HG03064 (cell line): ENCODE results near the gene RPS6KA2.

Experiments
- ATAC-seq: cut with Tn5 transposase; IDR thresholded peaks from one replicate; pipeline ENCODE4 v1.9.1; 2021; ENCODE audit warnings: low read depth; ENCODE audit not compliant: unreplicated experiment

The RPS6KA2 gene

DNA sequence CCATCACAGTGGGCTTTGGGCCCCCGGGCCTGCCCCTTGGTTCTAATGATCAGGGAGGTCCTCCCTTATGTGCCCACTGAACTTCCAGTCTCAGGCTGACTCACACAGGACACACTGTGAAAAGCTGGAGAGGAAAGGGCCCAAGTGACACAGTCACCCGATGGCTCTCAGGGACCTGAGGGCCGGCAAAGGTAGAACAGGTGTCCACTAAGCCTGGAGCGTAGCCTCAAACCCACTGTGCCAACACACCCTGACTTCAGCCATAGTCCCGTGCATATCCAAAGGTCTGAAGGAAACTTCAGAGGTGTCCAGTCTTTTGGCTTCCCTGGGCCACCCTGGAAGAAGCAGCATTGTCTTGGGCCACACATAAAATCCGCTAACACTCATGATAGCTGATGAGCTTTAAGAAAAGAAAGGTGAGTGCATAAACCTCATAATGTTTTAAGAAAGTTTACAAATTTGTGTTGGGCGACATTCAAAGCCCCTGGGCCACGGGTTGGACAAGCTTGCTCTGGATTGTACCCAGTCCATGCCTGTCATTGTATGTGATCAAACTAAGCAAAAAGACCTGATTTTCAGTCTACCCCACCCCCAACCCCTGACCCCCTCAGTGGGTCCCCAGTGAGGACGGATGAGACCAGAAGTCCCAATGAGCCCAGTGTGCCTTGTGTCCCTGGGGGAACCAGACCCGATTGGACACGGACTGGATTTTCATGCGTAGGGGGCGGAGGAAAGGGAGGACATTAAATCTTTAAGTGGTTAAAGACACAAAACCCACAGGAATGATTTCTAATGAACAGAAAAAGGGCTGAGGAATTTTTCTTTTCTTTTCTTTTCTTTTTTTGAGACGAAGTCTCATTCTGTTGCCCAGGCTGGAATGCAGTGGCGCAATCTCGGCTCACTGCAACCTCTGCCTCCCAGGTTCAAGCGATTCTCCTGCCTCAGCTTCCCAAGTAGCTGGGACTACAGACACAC, 46.7 kb downstream of the RPS6KA2 start:
- no peak for ATAC-seq

DNA sequence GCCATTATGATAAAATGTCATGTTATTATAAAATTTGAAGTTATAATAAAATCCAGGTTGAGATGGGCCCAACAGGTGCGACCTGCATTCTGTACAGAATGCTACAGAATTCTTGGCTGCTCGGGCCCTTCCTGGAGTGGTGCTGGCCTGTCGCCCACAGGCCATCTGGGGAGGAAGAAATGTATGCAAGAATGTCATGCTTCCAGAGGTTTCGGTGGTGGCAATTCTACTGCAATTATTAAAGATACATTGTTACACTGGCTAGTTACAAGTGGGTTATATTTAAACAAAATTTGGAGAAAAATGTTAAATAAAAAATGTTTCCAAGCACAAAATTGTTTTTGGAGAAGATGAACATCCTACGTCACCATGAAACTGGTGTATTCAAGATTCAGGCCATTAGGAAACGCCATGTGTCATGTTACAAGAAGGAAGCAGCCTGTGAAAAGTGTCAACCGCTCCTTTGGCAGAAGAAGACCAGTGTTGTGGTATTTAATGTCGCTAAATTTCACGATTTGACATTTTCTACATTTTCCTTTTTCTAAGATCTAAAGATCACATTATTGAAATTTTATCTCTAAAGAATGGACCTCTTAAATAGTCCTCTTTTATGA, 47.7 kb downstream of the RPS6KA2 start:
- ATAC-seq, result no peak

GRCh38 chr6:166578536-166579236, 48.4 kb downstream of the RPS6KA2 start:
- no peak for ATAC-seq

- ATAC-seq, result no peak
These were observed 51.8 kb downstream of the RPS6KA2 start for GRCh38 chr6:166575205-166575604.

GRCh38 chr6:166573511-166574216, 53.4 kb downstream of the RPS6KA2 start:
- no peak for ATAC-seq

DNA sequence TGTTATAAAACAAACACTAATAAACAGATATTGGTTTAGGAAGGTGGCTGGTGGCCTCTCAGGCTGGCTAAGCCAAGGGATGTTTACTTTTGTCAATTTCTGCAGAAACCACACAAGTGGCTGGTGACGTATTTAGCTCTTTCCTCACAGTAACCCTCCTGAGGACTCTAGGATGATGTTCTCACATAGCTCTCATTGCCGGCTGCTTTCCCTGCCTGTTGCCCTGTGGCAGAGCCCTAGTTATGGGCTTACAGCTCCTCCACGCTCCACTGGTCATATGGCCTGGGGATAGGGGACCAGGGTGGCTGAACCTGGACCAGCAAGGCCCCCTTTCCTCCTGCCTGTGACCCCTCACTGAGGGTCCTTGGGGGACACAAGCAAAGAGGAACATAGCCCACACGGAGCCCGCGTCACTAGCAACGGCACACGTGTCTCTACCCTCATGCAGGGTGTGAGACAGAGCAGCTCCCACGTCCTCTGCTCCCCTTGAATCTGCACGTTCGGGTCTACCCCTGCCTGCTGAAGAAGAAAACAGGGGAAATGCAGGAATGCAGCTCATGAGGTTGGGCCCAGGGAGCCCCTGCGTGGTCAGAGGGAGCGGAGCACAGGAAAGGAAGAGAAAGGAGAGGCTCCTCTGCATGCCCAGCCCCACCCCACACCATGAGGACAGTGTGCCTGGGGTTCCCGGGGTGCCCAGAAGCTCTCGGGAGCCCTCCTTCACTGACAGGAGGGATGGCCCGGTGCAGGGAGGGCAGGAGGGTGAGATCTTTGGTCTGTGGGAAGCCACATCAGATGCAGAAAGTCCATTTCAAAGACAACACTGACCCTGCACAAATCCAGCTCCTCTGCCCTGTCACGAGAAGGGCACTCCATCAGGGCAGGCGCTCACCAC, 54.4 kb downstream of the RPS6KA2 start:
- ATAC-seq, result no peak

DNA sequence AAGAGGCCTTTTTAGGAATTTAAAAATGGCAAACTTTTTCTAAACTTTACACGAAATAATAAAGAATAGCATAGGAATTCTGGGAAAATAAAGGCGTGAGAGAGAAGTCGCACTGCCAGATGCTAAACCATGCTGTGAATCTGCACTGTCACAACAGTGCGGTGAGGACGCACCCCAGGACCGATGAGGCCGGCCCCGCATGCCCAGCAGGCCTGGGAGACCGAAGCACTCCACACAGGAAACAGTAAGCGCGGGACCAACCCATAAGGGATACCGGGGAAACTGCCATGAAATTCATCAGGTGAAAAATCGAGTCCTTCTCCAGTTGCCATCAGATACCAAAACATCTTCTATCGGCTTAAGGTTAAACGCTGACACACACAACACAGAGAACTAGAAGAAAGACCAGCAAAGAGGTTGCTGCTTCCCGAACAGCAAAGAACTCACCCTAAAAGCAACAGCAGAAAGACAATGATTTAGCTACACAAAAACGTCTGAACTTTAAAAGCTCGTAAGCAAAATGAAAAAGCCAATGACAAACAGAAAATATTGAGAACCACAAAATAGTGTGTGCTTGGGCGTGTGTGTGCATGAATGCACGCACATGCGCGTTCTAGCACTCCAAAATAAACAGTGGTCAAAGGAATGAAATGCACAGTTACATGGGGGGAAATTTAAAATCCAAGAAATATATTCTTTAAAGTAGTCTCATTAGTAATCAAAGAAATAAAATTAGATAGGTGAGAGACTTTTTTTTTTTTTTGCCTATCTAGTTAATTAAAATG, 55.9 kb downstream of the RPS6KA2 start:
- no peak for ATAC-seq

DNA sequence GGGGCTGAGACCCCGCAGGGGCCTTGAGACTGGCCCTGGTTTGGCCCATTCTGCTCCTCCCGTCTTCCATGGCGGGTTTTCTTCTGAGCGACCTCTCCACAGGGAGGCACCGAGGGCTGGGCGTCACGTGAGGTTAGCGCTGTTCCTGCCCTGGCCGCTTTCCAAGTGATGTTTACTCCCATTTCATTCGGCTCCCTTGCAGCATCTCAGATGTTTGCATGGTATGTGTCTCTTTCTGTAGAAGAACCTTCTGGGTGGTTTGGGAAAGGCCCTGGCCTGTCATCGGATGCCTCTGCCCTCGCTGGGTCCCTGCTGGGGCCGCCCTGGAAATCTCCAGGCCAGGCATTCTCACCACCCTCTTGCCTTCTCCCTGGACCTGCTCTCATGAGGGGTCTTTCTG, 57.8 kb downstream of the RPS6KA2 start:
- no peak for ATAC-seq

DNA sequence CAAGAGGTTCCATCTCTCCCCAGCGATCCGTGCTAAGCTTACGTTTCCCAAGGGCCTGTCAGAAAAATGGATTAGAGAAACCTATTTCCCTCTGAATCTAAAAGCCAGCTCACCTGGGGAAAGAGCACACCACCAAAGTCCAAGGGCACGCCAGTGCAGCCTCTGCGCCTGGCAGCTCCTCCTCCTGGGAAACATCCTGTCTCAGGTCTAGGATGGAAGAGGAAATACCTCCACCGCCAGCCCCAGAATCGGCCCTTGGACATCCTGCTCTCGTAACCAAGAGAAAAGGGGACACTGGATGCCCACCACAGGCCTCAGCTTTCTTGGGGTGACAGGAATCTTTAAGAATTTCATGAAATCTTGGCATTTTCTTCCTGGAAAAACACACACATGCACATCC, 59.2 kb downstream of the RPS6KA2 start:
- no peak for ATAC-seq

DNA sequence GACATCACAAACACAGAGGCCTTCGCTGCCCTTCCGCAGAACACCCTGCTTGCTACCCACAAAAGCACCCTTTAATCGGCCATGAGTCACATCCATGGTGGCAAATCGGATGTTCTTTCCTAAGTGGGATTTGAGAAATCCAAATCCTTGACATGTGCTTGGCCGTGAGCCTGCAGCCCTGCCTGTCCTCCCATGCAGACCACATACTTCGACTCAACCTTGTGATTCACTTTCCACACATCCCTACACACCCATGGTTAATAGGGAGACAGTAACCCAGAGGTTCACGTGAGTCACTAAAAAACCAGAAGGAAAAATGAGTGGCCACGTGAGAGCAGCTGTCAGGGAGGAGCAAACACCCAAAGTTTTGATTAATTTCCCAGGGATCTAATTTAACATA, 59.9 kb downstream of the RPS6KA2 start:
- no peak for ATAC-seq

DNA sequence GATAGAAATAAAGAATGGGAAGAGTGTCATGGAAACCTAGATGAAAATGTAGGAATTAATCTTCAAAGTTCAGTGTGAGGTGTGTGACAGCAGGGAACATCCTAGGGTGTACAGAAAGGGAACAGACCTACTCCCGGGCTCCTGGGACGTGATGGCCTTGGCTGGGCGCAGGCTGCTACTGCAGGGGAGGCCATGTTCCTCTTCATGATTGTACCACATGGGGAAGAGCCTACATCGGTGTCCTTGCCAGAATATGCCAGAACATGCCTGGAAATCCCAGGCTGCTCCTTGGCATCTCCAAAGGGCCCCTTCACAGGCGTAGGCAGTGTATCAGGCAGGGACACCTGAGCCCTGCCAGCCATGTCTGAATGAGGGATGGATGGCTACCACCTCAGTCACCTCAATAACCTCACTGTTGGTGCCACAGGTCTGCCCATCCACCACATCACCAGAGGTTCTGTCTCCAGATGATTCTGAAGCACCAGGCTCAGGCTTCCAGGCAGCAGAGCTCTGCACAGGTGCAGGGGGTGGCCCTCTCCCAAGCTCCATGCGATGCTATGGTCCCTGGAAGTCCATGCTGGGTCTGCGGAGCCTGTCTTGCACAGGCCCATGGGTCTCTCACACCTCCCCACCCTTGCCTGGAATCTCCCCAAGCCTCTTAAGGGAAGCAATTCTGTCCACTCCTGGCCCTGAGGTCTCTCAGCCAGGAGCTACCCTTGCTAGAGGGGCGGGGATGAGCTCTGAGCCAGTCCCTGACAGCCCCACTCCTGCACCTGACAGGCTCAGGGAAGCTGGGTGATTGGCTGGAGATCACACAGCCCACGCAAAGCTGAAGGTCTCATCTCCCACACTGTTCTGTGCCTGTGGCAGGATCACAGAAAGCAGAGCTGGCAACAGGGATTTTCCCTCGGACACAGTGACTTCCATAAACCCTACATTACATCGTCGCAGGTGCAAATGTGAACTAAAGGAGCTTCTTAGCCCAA, 60.7 kb downstream of the RPS6KA2 start:
- ATAC-seq, result no peak

DNA sequence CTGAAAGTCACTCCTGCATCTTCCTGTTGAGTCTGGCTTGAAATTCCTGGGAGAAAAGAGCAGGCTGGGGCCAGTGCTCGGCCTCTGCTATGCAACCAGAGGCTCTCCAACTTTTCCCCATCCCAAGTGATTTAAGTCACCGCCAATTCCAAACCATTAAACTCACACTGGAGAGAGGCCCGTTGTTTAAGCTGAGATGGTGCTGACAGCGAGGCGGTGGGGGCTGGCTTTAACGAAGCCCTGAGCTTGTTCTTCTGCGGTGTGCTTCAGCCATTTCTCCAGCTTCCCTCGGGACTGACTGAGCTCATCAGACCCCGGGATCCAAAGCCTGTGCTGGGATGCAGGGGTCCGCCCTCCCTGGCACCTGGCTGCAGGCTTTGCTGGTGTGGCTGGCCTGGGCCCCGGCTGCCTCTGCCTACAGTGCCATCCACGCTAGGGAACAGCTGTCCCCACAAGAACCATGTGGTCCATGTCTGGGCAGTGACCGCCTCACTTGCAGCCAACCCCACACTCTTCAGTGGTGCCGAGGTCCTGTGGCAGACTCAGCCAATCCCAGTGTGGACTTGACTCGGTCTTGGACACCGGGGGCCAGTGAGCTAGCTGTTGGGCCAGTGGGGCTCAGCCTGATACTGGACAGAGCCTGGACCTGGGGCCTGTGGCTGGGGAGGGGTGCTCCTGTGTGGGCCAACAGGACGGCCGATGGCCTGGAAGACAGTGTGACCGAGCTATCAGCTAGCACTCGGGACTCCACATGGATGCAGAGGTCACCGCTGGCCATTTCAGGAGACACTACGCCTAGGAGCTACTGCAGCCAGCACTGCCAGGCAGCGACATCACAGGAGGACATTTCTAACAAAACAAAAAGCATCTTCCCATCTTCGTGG, 61.7 kb downstream of the RPS6KA2 start:
- no peak for ATAC-seq

DNA sequence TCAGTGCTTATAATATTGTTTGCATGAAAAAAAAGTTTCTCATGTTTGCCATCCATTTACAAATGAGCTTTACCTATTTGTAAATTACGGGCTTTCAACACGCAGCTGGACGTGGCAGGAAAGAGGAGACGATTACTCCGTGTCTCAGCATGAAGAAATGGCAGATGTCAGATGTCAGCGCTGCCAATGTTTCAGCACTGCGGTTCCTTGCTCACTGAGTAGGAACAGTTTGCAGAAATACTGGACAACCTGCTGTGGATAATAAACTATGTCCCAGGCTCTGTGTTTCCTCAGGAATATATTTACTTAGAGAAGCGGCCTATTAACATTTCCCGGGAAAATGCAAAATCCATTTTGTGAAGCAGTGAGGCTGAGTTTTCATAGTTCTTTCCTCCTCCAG, 63.2 kb downstream of the RPS6KA2 start:
- ATAC-seq, result no peak

GRCh38 chr6:166563200-166563599, 63.9 kb downstream of the RPS6KA2 start:
- no peak for ATAC-seq

GRCh38 chr6:166562726-166563125, 64.3 kb downstream of the RPS6KA2 start:
- ATAC-seq, result no peak

DNA sequence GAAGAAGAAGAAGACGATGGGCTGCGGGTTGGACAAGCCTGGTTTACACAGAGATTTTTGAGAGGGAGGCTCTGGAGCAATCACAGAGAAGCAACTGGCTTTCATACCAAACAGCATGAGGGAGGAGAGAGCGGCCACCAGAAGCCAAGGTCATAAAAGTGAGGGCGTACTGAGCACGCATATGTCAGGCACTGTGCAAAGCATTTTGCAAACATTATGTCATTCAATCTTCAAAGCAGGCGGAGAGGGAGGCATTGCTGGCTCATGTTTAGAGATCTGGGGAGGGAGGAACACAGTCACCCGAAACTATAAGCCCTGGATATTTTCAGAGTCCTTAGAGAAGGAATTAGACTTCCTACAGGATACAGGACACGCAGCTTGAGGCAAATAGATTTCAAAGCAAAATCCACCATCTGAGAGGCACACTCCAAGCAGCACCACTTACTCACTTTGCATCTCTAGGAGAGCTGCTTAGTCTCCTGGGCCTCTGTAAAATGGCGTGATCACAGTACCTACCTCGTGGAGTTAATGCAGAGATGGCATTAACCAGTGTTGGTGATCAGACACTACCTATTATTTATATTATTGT, 65.2 kb downstream of the RPS6KA2 start:
- ATAC-seq, result no peak
